Nephron (organoid): Measurements from ENCODE around the gene ARGLU1.

Experiments
- H3K27ac Mint-ChIP-seq, 3 experiments: 2 replicates each; pipeline ENCODE4 v1.8.0; 2020; ENCODE audit warnings: mixed read lengths in 3 of 3, mild to moderate bottlenecking in 2 of 3, moderate library complexity in 1 of 3
- H3K27me3 Mint-ChIP-seq: 2 replicates; pipeline ENCODE4 v1.8.0; 2021; ENCODE audit warnings: low read depth, mild to moderate bottlenecking, moderate library complexity, mixed read lengths
- H3K36me3 Mint-ChIP-seq: 2 replicates; pipeline ENCODE4 v1.8.0; 2020; ENCODE audit warnings: low read depth, mixed read lengths
- H3K4me1 Mint-ChIP-seq: 2 replicates; pipeline ENCODE4 v1.8.0; 2020; ENCODE audit warnings: mixed read lengths
- H3K4me3 Mint-ChIP-seq, 3 experiments: 2 replicates each; pipeline ENCODE4 v1.8.0; 2020; ENCODE audit warnings: mild to moderate bottlenecking in 3 of 3, mixed read lengths in 3 of 3, moderate library complexity in 2 of 3
- H3K9me3 Mint-ChIP-seq: 2 replicates; pipeline ENCODE4 v1.8.0; 2020; ENCODE audit warnings: mixed read lengths
- CTCF ChIP-seq, 3 experiments: fragments of 200-600 bp; sonication (generic); IDR thresholded peaks; one replicate each; pipeline ENCODE4 v1.5.0; 2021; ENCODE audit warnings: antibody characterized with exemption in 3 of 3; ENCODE audit not compliant: unreplicated experiment in 3 of 3

The ARGLU1 gene

GRCh38 chr13:106528718-106529414 lies 39.1 kb downstream of the ARGLU1 start:
- H3K9me3 Mint-ChIP-seq: no peaks in the 10 kb centered on the region
- peaks cover 55% of the 10 kb centered on the region for H3K4me1 Mint-ChIP-seq
- peaks cover 30% of the 10 kb centered on the region for H3K27me3 Mint-ChIP-seq
- no peak for TF ChIP-seq CTCF (IDR thresholded peaks at IDR 0.05; ENCODE audit: unreplicated experiment in 3 of 3)
- H3K36me3 Mint-ChIP-seq: peaks cover 3% of the 10 kb centered on the region
- H3K4me3 Mint-ChIP-seq: peak overlapping the region; percentile 52 to 95 (median 58)
- H3K27ac Mint-ChIP-seq: peak overlapping the region; percentile 90 to 96 (median 91)

GRCh38 chr13:106527826-106528225 lies 40.1 kb downstream of the ARGLU1 start:
- peaks cover 41% of the 10 kb centered on the region for H3K27me3 Mint-ChIP-seq
- peak overlapping the region in 1 of 3 experiments; percentile 14 for H3K27ac Mint-ChIP-seq
- peaks cover 3% of the 10 kb centered on the region for H3K36me3 Mint-ChIP-seq
- TF ChIP-seq CTCF (IDR thresholded peaks at IDR 0.05; ENCODE audit: unreplicated experiment in 3 of 3): no peak
- no peaks in the 10 kb centered on the region for H3K9me3 Mint-ChIP-seq
- no peak overlapping the region for H3K4me3 Mint-ChIP-seq
- H3K4me1 Mint-ChIP-seq: peaks cover 59% of the 10 kb centered on the region

- H3K4me1 Mint-ChIP-seq: peaks cover 59% of the 10 kb centered on the region
- H3K4me3 Mint-ChIP-seq: no peak overlapping the region
- no peak for TF ChIP-seq CTCF (IDR thresholded peaks at IDR 0.05; ENCODE audit: unreplicated experiment in 3 of 3)
- H3K36me3 Mint-ChIP-seq: peaks cover 3% of the 10 kb centered on the region
- peak overlapping the region in 1 of 3 experiments; percentile 14 for H3K27ac Mint-ChIP-seq
- peaks cover 44% of the 10 kb centered on the region for H3K27me3 Mint-ChIP-seq
- H3K9me3 Mint-ChIP-seq: no peaks in the 10 kb centered on the region
Observed at GRCh38 chr13:106527445-106527801, 40.5 kb downstream of the ARGLU1 start.

- Mint-ChIP-seq H3K27me3 (peaks cover 42% of the 10 kb centered on the region), H3K36me3 (peaks cover 1% of the 10 kb centered on the region), H3K27ac (no peak overlapping the region), H3K4me3 (no peak overlapping the region), H3K9me3 (no peaks in the 10 kb centered on the region), H3K4me1 (peaks cover 61% of the 10 kb centered on the region)
- no peak for TF ChIP-seq CTCF (IDR thresholded peaks at IDR 0.05; ENCODE audit: unreplicated experiment in 3 of 3)
Observed at GRCh38 chr13:106526738-106527444, 41.0 kb downstream of the ARGLU1 start.

GRCh38 chr13:106525865-106526264 lies 42.1 kb downstream of the ARGLU1 start:
- no peak for TF ChIP-seq CTCF (IDR thresholded peaks at IDR 0.05; ENCODE audit: unreplicated experiment in 3 of 3)
- peaks cover 68% of the 10 kb centered on the region for H3K4me1 Mint-ChIP-seq
- peaks cover 40% of the 10 kb centered on the region for H3K27me3 Mint-ChIP-seq
- no peaks in the 10 kb centered on the region for H3K9me3 Mint-ChIP-seq
- H3K27ac Mint-ChIP-seq: no peak overlapping the region
- H3K4me3 Mint-ChIP-seq: no peak overlapping the region
- H3K36me3 Mint-ChIP-seq: no peaks in the 10 kb centered on the region
